ENCODE results near the gene MECP2.

MECP2 gene

DNA sequence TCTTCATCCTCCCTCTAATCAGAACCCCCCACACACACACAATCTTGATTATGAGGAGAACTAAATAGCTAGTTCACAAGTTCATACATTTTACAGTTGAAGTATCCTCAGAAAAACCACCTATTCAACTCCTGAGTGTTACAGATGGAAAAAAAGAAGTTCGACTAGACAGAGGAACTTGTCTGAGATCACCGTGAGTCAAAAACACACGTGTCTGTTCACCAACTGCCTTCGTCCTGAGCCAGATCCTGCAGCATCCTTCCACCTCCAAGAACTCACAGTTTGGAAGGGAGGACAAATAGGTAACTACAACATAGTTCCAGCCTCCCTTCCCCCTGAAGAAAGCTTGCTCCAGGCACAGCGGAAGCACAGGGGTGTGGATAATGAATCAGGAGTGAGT lies 58.9 kb downstream of the MECP2 start:
- DNase-seq (ENCODE audit: low read depth in 1 of 2, low spot score in 1 of 2), result no peak

- DNase-seq (ENCODE audit: low read depth in 1 of 2, low spot score in 1 of 2), result no peak
These were observed 59.8 kb downstream of the MECP2 start for GRCh38 chrX:154037754-154038153.

DNA sequence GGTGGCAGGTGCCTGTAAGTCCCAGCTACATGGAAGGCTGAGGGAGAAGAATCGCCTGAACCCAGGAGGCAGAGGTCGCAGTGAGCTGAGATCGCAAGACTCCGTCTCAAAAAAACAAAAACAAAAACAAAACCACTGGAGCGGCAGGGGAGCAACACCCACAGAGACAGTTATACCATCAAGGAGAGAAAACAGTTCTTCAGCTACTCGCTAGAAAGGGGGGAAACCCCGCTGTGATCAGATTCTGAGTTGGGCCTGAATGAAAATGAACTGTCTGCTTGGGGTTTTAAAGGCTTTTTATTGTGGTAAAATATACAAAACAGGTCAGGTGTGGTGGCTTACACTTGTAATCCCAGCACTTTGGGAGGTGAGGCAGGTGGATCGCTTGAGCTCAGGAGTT lies 61.0 kb downstream of the MECP2 start:
- DNase-seq (ENCODE audit: low read depth in 1 of 2, low spot score in 1 of 2), result no peak

GRCh38 chrX:154033848-154034247 lies 63.7 kb downstream of the MECP2 start:
- DNase-seq (ENCODE audit: low read depth in 1 of 2, low spot score in 1 of 2), result no peak

DNA sequence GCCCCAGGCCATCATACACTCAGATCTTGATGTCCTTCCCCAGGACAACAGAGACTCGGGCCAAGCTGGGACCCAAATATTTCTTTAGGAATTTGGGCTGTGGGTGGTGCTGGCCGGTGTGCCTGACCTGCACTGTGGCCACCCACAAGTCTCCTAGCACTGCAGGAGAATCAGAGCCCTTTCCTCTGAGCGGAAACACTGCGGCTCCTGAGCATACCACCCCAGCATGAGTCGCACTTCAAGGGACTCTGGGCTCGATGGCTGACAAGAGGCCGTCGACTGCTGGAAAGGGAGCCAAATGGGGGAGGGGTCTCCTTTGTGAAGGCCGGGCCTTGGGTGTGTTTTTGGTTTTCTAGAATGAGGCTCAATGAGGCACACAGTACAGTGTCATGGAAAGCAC lies 64.9 kb downstream of the MECP2 start:
- no peak for DNase-seq (ENCODE audit: low read depth in 1 of 2, low spot score in 1 of 2)

GRCh38 chrX:154032160-154032559 lies 65.4 kb downstream of the MECP2 start:
- no peak for DNase-seq (ENCODE audit: low read depth in 1 of 2, low spot score in 1 of 2)

GRCh38 chrX:154030715-154031305 lies 66.7 kb downstream of the MECP2 start:
- no peak for DNase-seq (ENCODE audit: low read depth in 1 of 2, low spot score in 1 of 2)

DNA sequence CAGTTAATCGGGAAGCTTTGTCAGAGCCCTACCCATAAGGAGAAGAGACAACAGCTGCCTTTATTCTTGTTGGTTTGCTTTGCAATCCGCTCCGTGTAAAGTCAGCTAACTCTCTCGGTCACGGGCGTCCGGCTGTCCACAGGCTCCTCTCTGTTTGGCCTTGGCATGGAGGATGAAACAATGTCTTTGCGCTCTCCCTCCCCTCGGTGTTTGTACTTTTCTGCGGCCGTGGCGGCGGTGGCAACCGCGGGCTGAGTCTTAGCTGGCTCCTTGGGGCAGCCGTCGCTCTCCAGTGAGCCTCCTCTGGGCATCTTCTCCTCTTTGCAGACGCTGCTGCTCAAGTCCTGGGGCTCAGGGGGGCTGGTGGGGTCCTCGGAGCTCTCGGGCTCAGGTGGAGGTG lies 67.3 kb downstream of the MECP2 start:
- no peak for DNase-seq (ENCODE audit: low read depth in 1 of 2, low spot score in 1 of 2)

DNA sequence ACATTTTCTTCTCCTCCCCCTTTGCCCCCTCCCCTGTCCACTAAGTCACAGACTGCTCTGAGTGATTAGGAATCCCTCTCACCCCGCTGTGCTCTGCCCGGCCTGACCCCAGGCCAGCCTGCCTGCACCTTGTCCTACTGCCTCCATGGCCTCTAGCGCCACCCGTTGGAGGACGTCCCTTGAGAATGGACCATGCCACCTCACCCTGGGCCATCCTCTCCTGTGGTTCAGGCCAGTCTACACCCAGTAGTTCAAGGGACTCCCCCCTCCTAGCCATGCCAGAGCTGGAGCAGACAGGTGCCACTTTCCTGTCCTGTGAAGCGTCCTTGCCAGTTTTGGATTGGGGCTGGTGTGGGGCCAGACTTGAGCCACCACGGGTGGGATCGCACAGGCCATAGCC lies 68.1 kb downstream of the MECP2 start:
- DNase-seq (ENCODE audit: low read depth in 1 of 2, low spot score in 1 of 2), result no peak

DNA sequence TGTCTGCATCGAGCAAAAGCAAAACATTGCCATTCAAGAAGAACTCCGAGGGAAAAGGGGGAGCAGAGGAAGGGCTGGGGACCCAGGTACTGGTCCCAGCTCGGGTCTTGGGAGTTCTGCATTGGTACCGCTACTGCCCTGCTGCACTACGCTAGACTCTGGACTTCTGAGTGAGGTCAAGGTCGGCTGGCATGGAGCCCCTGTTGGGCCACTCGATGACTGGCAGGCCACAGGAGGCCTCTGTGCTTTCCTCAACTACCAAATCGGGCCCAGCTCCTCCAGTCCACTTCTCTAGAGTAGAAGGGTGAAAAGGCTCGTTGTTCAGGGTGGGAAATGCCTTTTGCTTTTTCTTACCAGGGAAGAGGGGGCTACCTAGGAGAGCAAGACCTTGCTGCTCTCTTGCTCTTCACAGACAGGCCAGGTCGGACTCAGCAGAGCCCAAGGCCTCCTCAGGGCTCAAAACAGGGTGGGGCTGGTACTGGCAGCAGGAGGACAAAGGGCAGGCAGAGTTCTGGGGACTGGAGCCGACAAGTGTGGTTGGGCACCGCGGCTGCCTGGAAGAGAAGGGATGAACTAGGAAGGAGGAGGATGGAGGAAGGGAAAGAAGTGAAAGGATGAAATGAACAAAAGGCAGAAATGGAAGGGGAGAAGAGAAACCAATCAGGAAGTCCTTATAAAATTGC lies 68.9 kb downstream of the MECP2 start:
- DNase-seq (ENCODE audit: low read depth in 1 of 2, low spot score in 1 of 2), result no peak

GRCh38 chrX:154027986-154028385 lies 69.5 kb downstream of the MECP2 start:
- no peak for DNase-seq (ENCODE audit: low read depth in 1 of 2, low spot score in 1 of 2)

DNA sequence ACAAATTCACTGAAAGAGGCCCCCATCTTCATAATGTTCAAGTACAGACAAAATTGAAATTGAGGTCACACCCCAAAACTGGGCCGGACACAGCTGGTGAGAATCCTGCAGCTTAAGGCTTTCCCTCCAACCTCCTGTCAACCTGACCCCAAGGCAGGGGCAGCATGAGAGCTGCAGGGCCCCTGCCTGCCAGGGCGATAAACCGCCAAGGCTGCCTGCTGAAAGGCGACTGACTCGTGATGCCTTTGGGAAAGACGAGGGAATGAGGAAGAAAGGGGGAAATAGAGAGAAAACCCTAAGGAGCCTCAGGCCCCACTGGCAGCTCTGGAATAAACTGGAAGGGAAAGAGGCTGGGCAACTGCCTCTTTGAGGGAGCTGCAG lies 70.5 kb downstream of the MECP2 start:
- no peak for DNase-seq (ENCODE audit: low read depth in 1 of 2, low spot score in 1 of 2)

DNA sequence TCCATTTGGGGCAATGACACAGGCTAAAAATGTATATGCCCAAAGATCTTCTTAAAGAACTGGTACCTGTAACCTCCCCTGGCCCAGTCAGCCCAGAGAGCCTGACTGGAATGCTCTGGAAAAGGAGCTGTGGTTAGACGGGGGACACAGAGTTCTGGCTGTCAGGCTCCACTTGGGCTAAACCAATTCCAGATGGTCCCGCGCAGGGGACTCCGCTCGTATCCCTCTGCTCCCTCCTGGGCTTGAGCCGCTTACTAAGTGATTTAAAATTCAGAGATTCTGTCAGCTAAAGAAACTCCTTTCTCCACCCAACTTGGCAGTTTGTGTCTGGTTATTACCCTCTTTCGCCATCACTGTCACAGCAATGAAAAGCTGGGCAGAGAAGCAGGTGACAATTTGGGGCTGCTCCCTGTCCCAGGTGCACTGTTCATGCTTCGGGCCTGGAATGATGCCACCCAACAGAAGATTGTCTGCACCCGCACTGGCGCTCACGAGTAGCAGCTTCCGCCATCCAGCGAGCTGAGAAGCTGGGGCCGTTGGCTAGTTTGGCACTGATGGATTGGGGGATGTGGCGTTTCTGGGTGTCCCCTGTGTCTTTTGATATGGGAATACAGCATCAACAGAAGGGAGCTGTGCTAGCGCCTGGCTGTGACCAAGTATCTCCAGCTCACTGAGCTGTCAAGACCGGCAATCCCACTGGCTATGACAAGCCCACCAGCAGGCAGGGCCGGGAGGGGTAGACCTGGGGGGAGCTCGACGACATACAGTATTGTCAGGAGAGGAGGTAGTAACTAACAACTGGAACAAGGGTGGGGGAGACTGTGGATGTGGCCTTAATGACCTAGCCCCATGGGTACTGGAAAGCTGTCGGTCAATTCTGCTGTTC lies 71.1 kb downstream of the MECP2 start:
- no peak for DNase-seq (ENCODE audit: low read depth in 1 of 2, low spot score in 1 of 2)

DNA sequence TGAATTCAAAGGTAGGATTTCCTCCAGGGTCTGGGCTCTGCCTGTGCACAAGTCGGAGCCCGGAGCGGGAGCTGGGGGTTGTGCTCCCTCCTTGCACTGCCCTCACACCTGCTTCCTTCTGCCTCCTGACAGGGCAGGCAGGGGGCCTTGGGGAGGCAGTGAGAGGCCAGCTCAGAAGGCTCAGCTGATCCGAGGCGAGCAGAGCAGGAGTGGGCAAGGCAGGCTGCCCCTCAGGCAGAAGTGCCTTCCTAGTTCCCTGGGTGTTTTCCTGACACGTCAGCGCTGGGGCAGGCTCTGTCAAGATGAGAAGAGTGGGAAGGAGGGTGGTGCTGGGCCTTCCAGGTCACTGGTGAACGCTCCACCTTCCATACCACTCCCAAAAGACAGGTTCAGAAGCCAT lies 72.3 kb downstream of the MECP2 start:
- no peak for DNase-seq (ENCODE audit: low read depth in 1 of 2, low spot score in 1 of 2)

- DNase-seq (ENCODE audit: low read depth in 1 of 2, low spot score in 1 of 2), result no peak
These were observed 73.2 kb downstream of the MECP2 start for GRCh38 chrX:154024271-154024670.

GRCh38 chrX:154023276-154024000 lies 74.1 kb downstream of the MECP2 start:
- no peak for DNase-seq (ENCODE audit: low read depth in 1 of 2, low spot score in 1 of 2)

DNA sequence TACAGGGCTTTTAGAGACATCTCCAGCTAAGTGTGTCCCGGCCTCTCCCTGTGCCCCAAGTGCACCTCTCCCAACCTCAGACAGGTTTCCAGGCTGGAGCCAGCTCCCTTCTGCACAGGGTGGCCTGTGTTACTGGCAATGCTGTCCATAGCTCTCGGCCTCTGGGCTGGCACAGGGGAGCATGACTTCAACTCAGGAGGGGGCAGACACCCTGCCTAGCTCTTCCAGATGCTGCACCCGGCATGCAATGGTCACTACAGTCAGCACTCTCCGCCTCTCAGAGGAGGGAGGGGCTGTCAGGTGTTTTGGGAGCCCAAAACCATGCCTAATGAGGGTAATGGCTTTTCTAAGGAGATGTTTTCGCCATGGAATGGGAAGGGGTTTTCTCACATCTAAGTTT lies 75.4 kb downstream of the MECP2 start:
- DNase-seq (ENCODE audit: low read depth in 1 of 2, low spot score in 1 of 2), result no peak

DNA sequence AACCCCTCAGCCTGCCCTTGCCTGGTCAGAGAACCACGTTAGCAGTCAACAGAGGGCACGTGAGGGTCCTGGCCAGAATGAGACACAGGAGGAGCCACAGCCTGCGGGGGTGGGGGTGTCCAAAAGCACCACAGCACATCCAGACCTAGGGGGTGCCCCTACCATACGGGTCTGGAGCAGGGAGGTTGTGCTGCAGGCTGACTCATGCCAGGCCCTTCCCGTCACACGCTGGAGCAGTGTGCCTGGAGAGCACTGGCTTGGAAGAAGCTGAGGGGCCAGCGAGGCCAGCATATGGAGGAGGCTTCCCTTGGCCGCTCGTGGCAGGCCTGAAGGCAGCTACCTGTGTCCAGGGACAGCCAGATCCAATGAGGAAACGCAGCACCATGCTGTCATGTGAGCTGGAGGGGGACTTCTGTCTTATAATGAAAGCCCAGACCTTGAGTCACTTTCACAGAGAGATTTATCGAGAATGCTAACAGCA lies 76.3 kb downstream of the MECP2 start:
- DNase-seq (ENCODE audit: low read depth in 1 of 2, low spot score in 1 of 2), result no peak

DNA sequence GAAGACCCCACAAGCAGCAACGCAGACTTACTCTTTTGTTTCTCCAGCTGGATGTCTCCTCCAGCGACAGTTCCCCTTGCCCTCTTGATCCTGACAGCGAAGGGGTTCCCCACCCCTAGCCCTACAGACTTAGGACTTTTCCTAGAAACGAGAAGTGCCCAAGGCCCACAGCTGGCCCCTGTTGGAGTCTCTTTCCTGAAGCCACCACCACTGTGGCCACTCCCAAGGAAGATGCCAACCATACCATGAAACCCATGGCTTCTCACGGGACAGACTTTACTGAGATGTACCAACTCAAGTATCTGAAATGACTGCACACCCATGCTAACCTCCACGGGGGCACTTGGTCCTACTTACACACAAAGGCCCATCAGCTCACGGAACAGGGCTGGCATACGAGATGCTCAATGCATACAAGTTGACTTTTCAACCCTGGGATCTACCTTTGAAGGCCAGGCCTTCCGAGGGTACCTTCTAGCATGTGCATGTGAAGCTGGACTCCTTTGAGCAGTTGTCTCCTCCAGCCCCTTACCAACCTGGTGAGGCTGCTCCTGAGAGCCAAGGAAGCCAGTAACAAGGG lies 76.9 kb downstream of the MECP2 start:
- DNase-seq (ENCODE audit: low read depth in 1 of 2, low spot score in 1 of 2), result no peak

GRCh38 chrX:154019633-154020528 lies 77.6 kb downstream of the MECP2 start, which contains the start of gene IRAK1:
TSS of gene IRAK1 (minus strand) at chrX:154019902. CDS start at chrX:154019812, 90 bp downstream.
- peak in 1 of 2 donors; percentile 32 for DNase-seq (ENCODE audit: low read depth in 1 of 2, low spot score in 1 of 2)

Measured in activated CD4-positive, alpha-beta T cell treated with anti-CD3 and anti-CD28 coated beads, Interleukin-2, amount 50 U/mL, for 24 hours (primary cell).